Peyer's patch (tissue), 4 donors: Measurements from ENCODE around the gene ASB13.

Experiments used
- POLR2A ChIP-seq, 2 donors: fragments of 450-650 bp; IDR thresholded peaks; one replicate each; pipeline ENCODE4 v1.5.1; 2017; ENCODE audit warnings: antibody characterized with exemption in 2 of 2, mild to moderate bottlenecking in 2 of 2, moderate library complexity in 2 of 2
- TF ChIP-seq, protein P1 (sequence below), 6 experiments: fragments of 450-650 bp in 4 of 6; fragments of 200-600 bp in 2 of 6; sonication (generic) in 1 of 6; IDR thresholded peaks; one replicate each; pipeline ENCODE4 v1.5.1; 2017 to 2019; ENCODE audit warnings: antibody characterized with exemption in 6 of 6, mild to moderate bottlenecking in 3 of 6, moderate library complexity in 1 of 6

DNA sequence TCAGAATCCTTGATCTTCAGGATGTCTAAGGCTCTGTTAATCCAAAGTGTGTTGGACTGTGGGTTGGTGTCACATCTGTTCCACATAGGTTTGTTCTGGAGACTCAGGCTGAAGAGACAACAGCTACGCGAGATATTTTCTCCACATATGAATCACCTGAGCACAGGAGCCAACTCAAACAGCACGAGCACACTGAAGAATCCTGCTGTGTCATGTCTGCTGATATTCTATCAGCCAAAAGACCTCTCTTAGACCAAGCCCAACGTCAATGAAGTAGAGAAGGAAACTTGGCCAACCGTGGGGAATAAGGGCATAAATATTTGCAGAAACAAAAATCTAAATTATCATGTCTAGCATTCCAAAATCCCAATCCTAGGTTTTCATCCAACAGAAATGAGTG lies 15.5 kb upstream of the ASB13 start:
- TF ChIP-seq, protein P1, sequence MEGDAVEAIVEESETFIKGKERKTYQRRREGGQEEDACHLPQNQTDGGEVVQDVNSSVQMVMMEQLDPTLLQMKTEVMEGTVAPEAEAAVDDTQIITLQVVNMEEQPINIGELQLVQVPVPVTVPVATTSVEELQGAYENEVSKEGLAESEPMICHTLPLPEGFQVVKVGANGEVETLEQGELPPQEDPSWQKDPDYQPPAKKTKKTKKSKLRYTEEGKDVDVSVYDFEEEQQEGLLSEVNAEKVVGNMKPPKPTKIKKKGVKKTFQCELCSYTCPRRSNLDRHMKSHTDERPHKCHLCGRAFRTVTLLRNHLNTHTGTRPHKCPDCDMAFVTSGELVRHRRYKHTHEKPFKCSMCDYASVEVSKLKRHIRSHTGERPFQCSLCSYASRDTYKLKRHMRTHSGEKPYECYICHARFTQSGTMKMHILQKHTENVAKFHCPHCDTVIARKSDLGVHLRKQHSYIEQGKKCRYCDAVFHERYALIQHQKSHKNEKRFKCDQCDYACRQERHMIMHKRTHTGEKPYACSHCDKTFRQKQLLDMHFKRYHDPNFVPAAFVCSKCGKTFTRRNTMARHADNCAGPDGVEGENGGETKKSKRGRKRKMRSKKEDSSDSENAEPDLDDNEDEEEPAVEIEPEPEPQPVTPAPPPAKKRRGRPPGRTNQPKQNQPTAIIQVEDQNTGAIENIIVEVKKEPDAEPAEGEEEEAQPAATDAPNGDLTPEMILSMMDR (IDR thresholded peaks at IDR 0.05): no peak
- no peak for TF ChIP-seq POLR2A (IDR thresholded peaks at IDR 0.05)
